ENCODE measurements around the gene AGPS.
"Not testable (repeated sequence)": the region's sequence is repeated elsewhere in the genome, so short reads cannot be mapped to it uniquely, and the experiment has no call there.

The AGPS gene

DNA sequence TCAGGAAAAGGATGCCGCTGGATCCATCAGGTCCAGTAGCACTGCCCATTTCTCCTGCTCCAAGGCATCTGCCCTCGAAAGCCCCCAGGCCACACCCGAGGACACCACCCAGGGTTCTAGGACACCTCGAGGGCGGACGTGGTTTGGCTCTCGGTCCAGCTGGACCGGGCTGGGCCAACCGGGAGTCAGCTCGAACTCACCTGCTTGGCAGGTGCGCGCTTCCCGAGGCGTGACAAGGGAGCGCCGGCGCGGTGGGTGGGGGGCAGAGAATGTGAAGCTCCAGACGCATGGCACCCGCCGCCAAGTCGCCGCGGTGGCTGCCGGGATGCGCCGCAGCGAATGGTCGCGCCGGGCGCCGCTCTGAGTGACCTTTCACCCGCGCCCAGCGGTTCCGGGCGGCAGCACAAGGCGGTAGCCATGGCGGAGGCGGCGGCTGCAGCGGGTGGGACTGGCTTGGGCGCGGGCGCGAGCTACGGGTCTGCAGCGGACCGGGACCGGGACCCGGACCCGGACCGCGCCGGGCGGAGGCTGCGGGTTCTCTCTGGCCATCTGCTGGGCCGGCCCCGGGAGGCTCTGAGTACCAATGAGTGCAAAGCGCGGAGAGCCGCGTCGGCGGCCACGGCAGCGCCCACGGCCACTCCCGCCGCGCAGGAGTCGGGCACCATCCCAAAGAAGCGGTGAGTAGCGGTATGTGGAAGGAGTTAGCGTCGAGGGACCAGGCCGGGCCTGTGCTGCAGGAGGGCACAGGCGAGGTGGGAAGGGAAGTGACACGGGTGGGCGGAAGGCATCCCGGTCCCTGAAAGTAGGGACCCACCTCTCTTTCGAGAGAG is at the start of gene AGPS:
Gene AGPS, plus strand, starts transcription at position 401 of the 830 bp plus-strand sequence. Its CDS starts 17 bp downstream, at position 418.
- H3K4me1 ChIP-seq (ENCODE audit: control insufficient read depth, insufficient read depth, low read length), result no peaks in the 10 kb centered on the region
- H3K9me3 ChIP-seq (ENCODE audit: control insufficient read depth, insufficient read depth, low read length), result no peaks in the 10 kb centered on the region
- H3K27me3 ChIP-seq (ENCODE audit: control insufficient read depth, insufficient read depth, low read length), result no peaks in the 10 kb centered on the region
- H3K4me3 ChIP-seq (ENCODE audit: low read depth, low read length), result peak within 1 kb of the TSS; percentile 90
- H3K36me3 ChIP-seq (ENCODE audit: control insufficient read depth, insufficient read depth, low read length), result no peaks in the 10 kb centered on the region
- H3K9ac ChIP-seq (ENCODE audit: low read depth, low read length), result peak within 1 kb of the TSS; percentile 92

DNA sequence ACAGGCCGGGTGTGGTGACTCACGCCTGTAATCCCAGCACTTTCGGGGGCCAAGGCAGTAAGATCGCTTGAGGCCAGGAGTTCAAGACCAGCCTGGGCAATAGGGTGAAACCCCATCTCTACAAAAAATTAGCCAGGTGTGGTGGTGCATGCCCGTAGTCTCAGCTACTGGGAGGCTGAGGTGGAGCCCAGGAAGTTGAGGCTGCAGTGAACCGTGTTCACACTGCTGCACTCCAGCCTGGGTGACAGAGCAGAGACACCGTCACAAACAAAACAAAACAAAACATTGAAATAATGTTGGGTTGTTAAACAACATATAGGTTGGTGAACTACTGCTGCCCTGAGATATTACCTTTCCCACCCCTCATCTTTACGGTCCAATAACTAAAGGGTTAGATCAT is 48.8 kb upstream of the AGPS start:
- Histone ChIP-seq H3K36me3 (ENCODE audit: control insufficient read depth, insufficient read depth, low read length) (no peaks in the 10 kb centered on the region), H3K9ac (ENCODE audit: low read depth, low read length) (no peak overlapping the region), H3K4me3 (ENCODE audit: low read depth, low read length) (no peak overlapping the region), H3K4me1 (ENCODE audit: control insufficient read depth, insufficient read depth, low read length) (no peaks in the 10 kb centered on the region), H3K9me3 (ENCODE audit: control insufficient read depth, insufficient read depth, low read length) (no peaks in the 10 kb centered on the region), H3K27me3 (ENCODE audit: control insufficient read depth, insufficient read depth, low read length) (no peaks in the 10 kb centered on the region)

DNA sequence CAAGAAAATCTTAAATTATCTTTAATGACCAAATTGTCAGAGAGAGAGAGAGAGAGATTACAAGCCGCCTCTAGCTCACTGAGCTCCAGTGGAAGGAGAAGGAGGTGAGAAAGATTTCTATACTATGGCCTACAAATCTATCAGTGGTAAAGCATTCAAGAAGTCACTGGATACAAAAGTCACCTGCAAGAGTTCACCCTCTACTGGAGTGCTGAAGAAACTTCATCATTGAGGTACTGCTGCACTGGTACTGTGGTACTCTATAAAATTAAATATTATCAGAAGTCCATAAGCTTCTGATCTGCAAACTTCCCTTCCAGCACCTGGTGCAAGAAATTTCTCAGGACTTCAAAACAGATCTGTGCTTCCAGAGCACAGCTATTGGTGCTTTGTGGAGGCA is 48.3 kb upstream of the AGPS start:
- H3K36me3 ChIP-seq (ENCODE audit: control insufficient read depth, insufficient read depth, low read length), result no peaks in the 10 kb centered on the region
- no peak overlapping the region for H3K9ac ChIP-seq (ENCODE audit: low read depth, low read length)
- no peaks in the 10 kb centered on the region for H3K9me3 ChIP-seq (ENCODE audit: control insufficient read depth, insufficient read depth, low read length)
- no peak overlapping the region for H3K4me3 ChIP-seq (ENCODE audit: low read depth, low read length)
- H3K27me3 ChIP-seq (ENCODE audit: control insufficient read depth, insufficient read depth, low read length), result no peaks in the 10 kb centered on the region
- no peaks in the 10 kb centered on the region for H3K4me1 ChIP-seq (ENCODE audit: control insufficient read depth, insufficient read depth, low read length)

DNA sequence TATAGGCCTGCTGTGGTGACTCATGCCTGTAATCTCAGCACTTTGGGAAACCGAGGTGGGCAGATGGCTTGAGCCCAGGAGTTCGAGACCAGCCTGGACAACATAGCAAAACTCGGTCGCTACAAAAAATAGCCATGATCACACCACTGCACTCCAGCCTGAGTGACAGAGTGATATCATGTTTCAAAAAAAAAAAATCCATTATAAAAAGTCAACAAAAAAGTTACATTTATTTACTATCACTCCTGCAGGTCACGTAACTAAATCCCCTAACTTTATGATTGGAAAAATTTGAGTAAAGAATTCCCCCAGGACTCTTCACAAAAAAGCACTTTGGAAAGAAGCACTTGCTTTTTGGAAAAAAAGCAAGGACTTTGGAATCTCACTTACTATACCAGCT is 46.4 kb upstream of the AGPS start:
- no peaks in the 10 kb centered on the region for H3K27me3 ChIP-seq (ENCODE audit: control insufficient read depth, insufficient read depth, low read length)
- H3K4me3 ChIP-seq (ENCODE audit: low read depth, low read length), result no peak overlapping the region
- H3K4me1 ChIP-seq (ENCODE audit: control insufficient read depth, insufficient read depth, low read length), result no peaks in the 10 kb centered on the region
- no peak overlapping the region for H3K9ac ChIP-seq (ENCODE audit: low read depth, low read length)
- H3K9me3 ChIP-seq (ENCODE audit: control insufficient read depth, insufficient read depth, low read length), result no peaks in the 10 kb centered on the region
- no peaks in the 10 kb centered on the region for H3K36me3 ChIP-seq (ENCODE audit: control insufficient read depth, insufficient read depth, low read length)

DNA sequence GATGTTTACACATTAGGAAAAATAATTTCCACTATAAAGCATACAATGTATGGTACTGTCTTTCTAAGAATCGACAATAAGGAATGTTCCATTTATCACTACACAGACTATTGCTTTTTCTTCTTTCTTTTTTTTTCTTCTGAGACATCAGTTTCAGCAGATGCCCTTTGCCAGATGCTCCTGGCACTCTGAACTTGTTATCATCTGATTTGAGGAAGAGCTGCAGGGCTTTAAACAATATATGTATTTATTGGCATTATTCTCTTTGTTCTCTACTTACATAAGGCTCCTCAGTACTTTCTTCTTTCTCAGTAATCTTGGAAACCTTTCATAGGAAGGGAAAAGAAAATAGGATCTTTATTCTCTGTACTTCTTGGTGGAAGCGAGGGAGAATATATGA is 45.0 kb upstream of the AGPS start:
- H3K9ac ChIP-seq (ENCODE audit: low read depth, low read length), result no peak overlapping the region
- H3K9me3 ChIP-seq (ENCODE audit: control insufficient read depth, insufficient read depth, low read length), result no peaks in the 10 kb centered on the region
- H3K36me3 ChIP-seq (ENCODE audit: control insufficient read depth, insufficient read depth, low read length), result no peaks in the 10 kb centered on the region
- no peaks in the 10 kb centered on the region for H3K27me3 ChIP-seq (ENCODE audit: control insufficient read depth, insufficient read depth, low read length)
- H3K4me1 ChIP-seq (ENCODE audit: control insufficient read depth, insufficient read depth, low read length), result no peaks in the 10 kb centered on the region
- no peak overlapping the region for H3K4me3 ChIP-seq (ENCODE audit: low read depth, low read length)

DNA sequence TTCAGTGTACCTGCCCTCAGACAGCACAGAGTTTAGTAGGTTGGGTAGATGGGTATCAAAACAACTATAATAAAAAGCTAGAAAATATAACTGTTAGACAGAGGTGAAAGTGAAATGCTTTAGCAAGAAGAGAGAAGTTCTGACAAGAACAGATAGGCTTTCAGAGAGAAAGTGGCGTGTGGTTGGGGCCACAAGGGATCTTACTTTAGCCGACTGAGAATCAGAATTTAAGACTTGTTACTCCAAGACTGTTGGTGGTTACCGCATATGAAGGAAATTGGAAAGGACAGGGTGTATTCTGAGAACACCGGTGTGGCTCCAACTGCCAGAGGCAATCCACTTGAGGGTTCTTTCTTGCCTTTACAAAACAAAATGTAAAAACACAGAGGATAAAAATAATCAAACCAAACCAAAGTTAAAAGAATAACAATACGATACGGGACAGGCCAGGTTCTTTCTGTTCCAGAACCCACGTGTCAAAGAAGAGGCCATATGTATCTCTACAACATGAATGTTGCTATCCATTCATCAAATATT is 44.4 kb upstream of the AGPS start:
- Histone ChIP-seq H3K9me3 (ENCODE audit: control insufficient read depth, insufficient read depth, low read length) (no peaks in the 10 kb centered on the region), H3K4me1 (ENCODE audit: control insufficient read depth, insufficient read depth, low read length) (no peaks in the 10 kb centered on the region), H3K4me3 (ENCODE audit: low read depth, low read length) (no peak overlapping the region), H3K9ac (ENCODE audit: low read depth, low read length) (no peak overlapping the region), H3K27me3 (ENCODE audit: control insufficient read depth, insufficient read depth, low read length) (no peaks in the 10 kb centered on the region), H3K36me3 (ENCODE audit: control insufficient read depth, insufficient read depth, low read length) (no peaks in the 10 kb centered on the region)

DNA sequence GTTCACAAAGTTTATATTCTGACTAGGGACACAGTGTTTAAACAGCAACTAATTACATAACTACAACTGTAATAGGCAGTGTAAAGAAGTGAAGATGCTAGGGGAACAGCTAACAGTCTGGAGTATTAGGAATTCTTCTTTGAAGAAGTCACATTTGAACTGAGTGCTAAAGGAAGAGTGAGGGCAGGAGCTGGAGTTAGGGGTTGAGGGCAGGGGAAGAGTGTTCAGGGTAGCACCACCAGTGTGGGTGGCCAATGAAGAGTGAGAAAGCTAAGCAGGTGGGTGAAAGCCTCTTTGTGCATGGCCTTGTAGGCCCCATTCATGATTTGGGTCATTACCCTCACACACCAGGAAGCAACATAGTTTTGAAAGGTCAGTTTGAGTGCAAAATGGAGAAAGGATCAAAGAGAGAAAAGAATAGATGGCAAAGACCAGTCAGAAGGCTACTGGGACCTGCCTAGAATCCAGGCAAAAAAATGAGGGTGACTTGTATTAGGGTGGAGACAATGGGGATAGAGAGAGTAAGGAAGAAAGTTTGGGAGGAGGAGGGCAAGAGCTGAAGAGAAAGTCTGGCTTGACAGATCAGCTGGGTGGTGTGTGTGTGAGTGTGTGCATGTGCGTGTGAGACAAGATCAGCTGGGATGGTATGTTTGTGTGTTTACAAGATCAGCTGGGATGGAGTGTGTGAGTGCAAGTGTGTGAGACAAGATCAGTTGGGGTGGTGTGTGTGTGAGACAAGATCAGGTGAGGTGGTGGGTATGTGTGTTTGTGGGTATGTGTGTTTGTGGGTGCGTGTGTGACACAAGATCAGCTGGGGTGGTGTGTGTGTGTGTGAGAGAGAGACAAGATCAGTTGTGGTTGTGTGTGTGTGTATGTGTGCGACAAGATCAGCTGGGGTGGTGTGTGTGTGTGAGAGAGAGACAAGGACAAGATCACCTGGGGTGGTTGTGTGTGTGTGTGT is 43.6 kb upstream of the AGPS start:
- Histone ChIP-seq H3K4me1 (ENCODE audit: control insufficient read depth, insufficient read depth, low read length) (no peaks in the 10 kb centered on the region), H3K9me3 (ENCODE audit: control insufficient read depth, insufficient read depth, low read length) (no peaks in the 10 kb centered on the region), H3K27me3 (ENCODE audit: control insufficient read depth, insufficient read depth, low read length) (no peaks in the 10 kb centered on the region), H3K4me3 (ENCODE audit: low read depth, low read length) (no peak overlapping the region), H3K9ac (ENCODE audit: low read depth, low read length) (no peak overlapping the region), H3K36me3 (ENCODE audit: control insufficient read depth, insufficient read depth, low read length) (no peaks in the 10 kb centered on the region)

DNA sequence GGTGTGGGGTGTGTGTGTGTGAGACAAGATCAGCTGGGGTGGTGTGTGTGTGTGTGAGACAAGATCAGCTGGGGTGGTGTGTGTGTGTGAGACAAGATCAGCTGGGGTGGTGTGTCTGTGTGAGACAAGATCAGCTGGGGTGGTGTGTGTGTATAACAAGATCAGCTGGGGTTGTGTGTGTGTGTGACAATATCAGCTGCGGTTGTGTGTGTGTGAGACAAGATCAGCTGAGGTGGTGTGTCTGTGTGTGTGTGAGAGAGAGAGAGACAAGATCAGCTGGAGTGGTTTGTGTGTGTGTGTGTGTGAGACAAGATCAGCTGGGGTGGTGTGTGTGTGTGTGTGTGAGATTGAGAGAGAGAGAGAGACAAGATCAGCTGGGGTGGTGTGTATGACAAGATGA is 41.9 kb upstream of the AGPS start:
- H3K27me3 ChIP-seq (ENCODE audit: control insufficient read depth, insufficient read depth, low read length); H3K9me3 ChIP-seq (ENCODE audit: control insufficient read depth, insufficient read depth, low read length); H3K4me3 ChIP-seq (ENCODE audit: low read depth, low read length); H3K36me3 ChIP-seq (ENCODE audit: control insufficient read depth, insufficient read depth, low read length); H3K4me1 ChIP-seq (ENCODE audit: control insufficient read depth, insufficient read depth, low read length); H3K9ac ChIP-seq (ENCODE audit: low read depth, low read length): not testable (repeated sequence)

DNA sequence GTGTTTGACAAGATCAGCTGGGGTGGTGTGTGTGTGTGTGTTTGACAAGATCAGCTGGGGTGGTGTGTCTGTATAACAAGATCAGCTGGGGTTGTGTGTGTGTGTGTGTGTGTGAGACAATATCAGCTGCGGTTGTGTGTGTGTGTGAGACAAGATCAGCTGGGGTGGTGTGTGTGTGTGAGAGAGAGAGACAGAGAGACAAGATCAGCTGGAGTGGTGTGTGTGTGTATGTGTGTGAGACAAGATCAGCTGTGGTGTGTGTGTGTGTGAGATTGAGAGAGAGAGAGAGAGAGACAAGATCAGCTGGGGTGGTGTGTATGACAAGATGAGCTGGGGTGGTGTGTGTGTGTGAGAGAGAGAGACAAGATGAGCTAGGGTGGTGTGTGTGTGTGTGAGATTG is 41.5 kb upstream of the AGPS start:
- H3K36me3 ChIP-seq (ENCODE audit: control insufficient read depth, insufficient read depth, low read length); H3K9ac ChIP-seq (ENCODE audit: low read depth, low read length): not testable (repeated sequence)

DNA sequence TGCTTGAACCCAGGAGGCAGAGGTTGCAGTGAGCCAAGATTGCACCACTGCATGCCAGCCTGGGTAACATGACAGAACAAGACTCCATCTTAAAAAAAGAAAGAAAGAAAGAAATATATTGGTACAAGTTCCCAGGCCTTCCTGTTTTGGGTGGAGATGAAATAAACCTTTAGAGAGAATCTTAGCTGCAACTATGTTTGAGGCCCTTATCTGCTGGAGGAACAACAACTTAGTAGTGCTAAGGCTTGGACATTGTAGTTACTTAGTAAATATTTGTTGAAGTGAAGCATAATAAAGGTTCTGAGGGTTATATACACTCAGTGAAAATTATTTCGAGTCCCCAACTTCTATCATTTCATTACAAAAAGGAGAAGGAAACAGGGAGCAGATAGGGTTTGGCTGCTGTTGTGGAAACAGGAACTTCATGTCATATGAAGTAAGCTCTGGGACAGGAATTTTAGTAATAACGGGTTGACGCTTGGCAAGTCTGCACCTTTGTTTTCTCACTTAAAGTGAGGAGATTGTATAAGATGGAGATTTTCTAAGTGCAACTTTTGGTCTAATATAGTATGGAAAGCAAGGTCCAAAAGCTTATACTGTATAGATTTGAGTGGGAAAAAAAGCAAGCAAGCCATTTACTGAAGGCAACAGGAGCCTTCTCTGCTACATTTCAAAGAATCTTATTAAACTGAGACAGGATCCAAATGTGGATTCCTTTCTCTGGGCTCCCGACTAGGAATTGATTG is 40.0 kb upstream of the AGPS start:
- Histone ChIP-seq H3K4me3 (ENCODE audit: low read depth, low read length) (no peak overlapping the region), H3K27me3 (ENCODE audit: control insufficient read depth, insufficient read depth, low read length) (no peaks in the 10 kb centered on the region), H3K9ac (ENCODE audit: low read depth, low read length) (no peak overlapping the region), H3K4me1 (ENCODE audit: control insufficient read depth, insufficient read depth, low read length) (no peaks in the 10 kb centered on the region), H3K9me3 (ENCODE audit: control insufficient read depth, insufficient read depth, low read length) (no peaks in the 10 kb centered on the region), H3K36me3 (ENCODE audit: control insufficient read depth, insufficient read depth, low read length) (no peaks in the 10 kb centered on the region)

More for the DNA sequence above, 41.5 kb upstream of the AGPS start:
- H3K4me1 ChIP-seq (ENCODE audit: control insufficient read depth, insufficient read depth, low read length); H3K4me3 ChIP-seq (ENCODE audit: low read depth, low read length); H3K9me3 ChIP-seq (ENCODE audit: control insufficient read depth, insufficient read depth, low read length); H3K27me3 ChIP-seq (ENCODE audit: control insufficient read depth, insufficient read depth, low read length): not testable (repeated sequence)

DNA sequence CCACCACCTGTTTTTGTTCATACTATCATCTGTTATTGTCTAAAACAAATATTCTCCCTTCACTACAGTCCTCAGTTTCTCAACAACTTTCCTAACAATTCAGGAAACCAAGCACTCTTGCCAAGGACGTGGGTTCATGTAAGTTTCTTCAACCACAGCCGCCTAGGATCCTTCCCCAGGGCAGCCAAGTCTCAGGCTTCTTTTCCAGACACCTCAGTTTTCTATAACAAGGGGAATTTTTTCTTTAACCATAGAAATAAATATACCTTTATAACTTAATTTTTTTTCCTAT is 39.4 kb upstream of the AGPS start:
- Histone ChIP-seq H3K9me3 (ENCODE audit: control insufficient read depth, insufficient read depth, low read length) (no peaks in the 10 kb centered on the region), H3K36me3 (ENCODE audit: control insufficient read depth, insufficient read depth, low read length) (no peaks in the 10 kb centered on the region), H3K4me1 (ENCODE audit: control insufficient read depth, insufficient read depth, low read length) (no peaks in the 10 kb centered on the region), H3K4me3 (ENCODE audit: low read depth, low read length) (no peak overlapping the region), H3K9ac (ENCODE audit: low read depth, low read length) (no peak overlapping the region), H3K27me3 (ENCODE audit: control insufficient read depth, insufficient read depth, low read length) (no peaks in the 10 kb centered on the region)

Data from iPS-15b (cell line).